Measurements from ENCODE around the gene FUT8.

DNA sequence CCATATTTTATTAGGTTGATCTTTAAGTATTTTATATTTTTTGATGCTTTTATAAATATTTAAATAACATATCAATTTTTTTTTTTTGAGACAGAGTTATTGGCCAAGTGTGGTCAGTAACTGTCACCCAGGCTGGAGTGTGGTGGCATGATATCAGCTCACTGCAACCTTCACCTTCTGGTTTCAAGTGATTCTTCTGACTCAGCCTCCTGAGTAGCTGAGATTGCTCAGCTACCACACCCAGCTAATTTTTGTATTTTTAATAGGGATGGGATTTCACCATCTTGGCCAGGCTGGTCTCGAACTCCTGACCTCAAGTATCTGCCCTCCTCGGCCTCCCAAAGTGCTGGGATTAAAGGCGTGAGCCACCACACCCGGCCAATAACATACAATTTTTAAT, 71.1 kb downstream of the FUT8 start:
- TF ChIP-seq, protein P1, sequence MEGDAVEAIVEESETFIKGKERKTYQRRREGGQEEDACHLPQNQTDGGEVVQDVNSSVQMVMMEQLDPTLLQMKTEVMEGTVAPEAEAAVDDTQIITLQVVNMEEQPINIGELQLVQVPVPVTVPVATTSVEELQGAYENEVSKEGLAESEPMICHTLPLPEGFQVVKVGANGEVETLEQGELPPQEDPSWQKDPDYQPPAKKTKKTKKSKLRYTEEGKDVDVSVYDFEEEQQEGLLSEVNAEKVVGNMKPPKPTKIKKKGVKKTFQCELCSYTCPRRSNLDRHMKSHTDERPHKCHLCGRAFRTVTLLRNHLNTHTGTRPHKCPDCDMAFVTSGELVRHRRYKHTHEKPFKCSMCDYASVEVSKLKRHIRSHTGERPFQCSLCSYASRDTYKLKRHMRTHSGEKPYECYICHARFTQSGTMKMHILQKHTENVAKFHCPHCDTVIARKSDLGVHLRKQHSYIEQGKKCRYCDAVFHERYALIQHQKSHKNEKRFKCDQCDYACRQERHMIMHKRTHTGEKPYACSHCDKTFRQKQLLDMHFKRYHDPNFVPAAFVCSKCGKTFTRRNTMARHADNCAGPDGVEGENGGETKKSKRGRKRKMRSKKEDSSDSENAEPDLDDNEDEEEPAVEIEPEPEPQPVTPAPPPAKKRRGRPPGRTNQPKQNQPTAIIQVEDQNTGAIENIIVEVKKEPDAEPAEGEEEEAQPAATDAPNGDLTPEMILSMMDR (IDR thresholded peaks at IDR 0.05): no peak
- no peak for TF ChIP-seq EZH2 (IDR thresholded peaks at IDR 0.05; ENCODE audit: borderline replicate concordance, insufficient read depth, low read depth, low read length, poor library complexity, severe bottlenecking)
